Stimulated activated CD4-positive, alpha-beta T cell treated with anti-CD3 and anti-CD28 coated beads, Interleukin-4, amount 100 ng/mL, for 48 hours (primary cell): ENCODE data around the gene NLRC5.
"Not testable (repeated sequence)": the region's sequence is repeated elsewhere in the genome, so short reads cannot be mapped to it uniquely, and the experiment has no call there.

ENCODE experiments used
- DNase-seq, 2 donors: peaks; one replicate each; pipeline ENCODE4 v3.0.0-alpha.2; 2020; ENCODE audit warnings: low read depth in 2 of 2

NLRC5 gene

GRCh38 chr16:57048095-57048494 lies 58.7 kb downstream of the NLRC5 start:
- no peak for DNase-seq

DNA sequence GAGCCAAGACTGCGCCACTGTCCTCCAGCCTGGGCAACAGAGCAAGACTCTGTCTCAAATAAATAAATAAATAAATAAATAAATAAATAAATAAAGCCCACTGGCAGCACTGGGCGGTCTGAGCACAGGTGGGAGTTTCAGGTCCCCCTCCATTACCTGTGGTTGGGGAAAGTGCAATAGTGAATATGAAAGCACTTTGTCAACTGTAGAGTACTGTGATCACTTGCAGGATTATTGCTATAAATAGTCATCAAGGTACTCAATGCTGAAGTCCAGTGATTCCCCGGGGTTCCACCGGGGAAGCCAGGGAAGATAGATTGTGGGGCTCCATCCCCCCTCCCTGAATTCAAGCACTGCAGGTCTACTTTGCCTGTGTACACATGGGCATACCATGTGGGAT lies 60.3 kb downstream of the NLRC5 start:
- DNase-seq: no peak

DNA sequence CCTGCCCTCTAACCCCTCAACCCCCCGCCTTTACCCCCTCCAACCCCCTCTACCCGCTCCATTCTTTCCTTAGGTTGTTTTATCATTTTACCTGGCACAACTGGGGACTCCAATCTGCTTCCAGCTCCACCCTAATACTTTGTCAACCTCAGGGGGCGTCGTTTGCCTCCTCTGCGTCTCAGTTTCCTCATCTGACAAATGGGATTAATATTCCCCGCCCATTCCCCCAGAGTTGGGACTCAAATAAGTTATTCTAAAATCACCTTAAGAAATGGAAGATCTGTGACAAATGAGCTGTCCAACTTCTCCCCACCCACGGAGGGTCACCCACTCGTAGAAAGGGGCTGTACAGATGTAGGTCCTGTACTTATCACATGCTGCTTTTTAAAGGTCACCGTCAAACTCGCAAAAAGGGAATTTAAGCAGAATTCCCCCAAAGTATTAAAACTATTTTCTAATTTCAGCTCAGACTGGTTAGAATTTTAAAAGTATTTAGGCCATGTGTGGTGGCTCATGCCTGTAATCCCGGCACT lies 62.4 kb downstream of the NLRC5 start:
- no peak for DNase-seq

DNA sequence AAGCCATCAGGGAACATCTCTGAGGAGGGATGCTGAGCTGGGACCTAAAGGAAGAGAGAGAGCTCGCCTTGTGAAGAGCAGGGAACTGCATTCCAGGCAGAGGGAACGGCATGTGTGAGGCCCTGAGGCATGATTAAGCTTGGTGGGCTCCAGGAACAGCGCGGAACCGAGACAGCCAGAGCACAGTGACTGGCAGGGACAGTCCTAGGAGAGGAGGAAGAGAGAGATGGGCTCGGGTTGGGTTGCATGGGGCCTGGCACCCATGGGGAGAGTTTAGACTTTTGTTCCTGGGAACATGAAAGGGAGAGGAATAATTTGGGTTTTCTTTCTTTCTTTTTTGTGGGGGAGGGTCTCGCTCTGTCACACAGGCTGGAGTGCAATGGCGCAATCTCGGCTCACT lies 63.8 kb downstream of the NLRC5 start:
- DNase-seq: no peak

- DNase-seq: no peak
These were observed 65.0 kb downstream of the NLRC5 start for GRCh38 chr16:57054338-57054737.

DNA sequence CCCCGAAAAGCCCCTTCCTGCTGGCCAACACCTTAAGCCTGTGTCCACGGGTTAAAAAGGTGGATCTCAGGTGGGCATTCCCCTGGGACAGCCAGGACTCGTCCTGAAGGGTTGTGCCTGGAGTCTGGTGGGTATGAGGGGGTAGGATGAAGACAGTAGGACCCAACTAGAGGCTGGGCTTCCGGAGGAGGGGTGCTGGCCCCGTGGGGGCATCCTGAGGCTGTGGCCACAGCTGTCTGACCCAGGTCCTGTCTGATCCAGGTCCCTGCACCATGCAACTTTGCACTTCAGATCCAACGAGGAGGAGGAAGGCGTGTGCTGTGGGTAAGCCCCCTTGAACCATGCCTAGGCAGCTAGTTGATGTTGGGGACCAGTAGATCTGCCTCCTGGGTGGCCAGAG lies 65.4 kb downstream of the NLRC5 start:
- no peak for DNase-seq

DNA sequence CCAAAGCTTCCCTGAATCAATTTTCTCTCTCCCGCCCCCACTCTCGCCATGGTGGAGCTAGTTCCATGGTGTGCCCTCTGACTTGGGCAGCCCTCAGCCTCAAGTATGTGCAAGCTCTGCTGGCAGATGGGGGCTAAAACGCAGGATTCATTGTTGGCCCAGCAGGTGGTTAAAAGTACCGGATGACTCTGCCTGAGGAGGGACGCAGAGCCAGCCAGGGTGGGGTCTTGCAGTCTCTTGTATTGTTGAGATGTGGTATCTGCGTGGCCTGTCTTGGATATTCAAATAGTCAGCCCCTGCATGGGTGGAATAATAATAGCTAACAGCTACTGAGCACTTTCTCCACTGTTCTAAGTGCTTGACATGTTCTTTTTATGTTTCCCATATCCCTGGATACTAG lies 66.3 kb downstream of the NLRC5 start:
- DNase-seq: no peak

GRCh38 chr16:57058291-57058861 lies 69.0 kb downstream of the NLRC5 start:
- DNase-seq: no peak

- no peak for DNase-seq
These were observed 71.1 kb downstream of the NLRC5 start for GRCh38 chr16:57060323-57061083.

DNA sequence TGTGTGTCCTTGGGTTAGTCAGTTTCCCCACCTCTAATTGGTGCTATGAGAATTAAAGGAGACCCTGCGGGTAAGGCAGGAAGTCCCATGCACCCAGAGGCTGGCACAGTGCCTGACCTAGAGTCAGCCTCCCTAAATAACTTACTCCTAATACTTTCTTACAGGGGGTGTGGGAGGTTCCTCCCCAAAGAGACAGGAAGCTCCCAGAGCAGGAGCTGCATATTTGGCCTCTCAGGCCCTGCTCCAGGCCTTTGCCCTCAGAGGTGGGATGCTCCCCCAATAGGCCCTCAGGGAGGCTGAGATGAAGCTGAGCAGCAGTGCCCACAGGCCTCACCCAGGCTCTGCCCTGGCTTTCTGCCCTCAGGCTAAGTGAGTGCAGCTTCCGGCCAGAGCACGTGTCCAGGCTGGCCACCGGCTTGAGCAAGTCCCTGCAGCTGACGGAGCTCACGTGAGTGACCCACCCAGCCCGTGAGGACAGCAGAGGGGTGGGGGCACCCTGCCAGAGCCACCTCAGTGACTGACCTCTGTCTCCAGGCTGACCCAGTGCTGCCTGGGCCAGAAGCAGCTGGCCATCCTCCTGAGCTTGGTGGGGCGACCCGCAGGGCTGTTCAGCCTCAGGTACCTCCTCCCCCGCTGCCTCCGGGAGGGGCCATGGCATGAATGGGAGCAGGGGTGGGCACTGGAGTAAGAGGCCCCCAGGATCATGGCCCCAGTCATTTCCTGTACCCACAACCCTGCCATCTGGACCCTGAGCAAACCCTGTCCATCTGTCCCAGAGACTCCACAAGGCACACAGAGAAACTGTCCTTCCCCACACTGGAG lies 71.9 kb downstream of the NLRC5 start:
- no peak for DNase-seq

GRCh38 chr16:57062329-57062728 lies 73.0 kb downstream of the NLRC5 start:
- DNase-seq: no peak

- DNase-seq: not testable (repeated sequence)
These were observed 73.8 kb downstream of the NLRC5 start for GRCh38 chr16:57063189-57063588.

DNA sequence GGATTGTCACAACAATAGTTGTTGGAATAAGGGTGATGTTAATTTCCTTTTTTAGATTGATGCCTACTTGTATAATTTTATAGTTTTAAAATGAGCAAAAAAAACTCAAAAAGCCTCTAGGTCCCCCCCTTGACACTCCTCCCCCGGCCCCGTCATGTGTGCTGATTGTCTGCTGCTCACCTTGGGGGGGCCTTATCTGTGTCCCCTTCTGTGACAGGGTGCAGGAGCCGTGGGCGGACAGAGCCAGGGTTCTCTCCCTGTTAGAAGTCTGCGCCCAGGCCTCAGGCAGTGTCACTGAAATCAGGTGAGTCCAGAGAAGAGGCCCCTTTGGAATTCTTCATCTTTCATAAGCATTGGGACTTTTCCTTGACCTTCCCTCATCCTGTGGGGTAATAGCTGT lies 75.6 kb downstream of the NLRC5 start:
- DNase-seq: no peak

DNA sequence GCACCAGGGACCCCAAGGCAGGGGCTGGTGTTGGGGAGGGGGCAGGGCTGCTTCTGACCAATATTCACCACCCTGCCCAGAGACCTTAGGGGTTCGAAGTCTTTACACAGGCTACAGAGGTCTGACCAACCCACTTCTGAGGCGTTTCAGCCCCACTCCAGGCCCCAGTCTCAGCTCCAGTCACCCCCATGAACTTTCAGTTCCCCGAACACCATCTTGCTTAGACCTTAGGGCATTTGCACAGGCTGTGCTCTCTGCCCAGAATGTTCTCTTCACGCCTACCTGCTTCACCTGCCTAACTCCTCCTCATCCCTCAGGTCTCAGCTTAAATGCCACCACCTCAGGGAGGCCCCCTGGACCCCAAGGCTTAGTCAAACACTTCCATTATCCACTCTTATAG lies 77.3 kb downstream of the NLRC5 start:
- DNase-seq: no peak

DNA sequence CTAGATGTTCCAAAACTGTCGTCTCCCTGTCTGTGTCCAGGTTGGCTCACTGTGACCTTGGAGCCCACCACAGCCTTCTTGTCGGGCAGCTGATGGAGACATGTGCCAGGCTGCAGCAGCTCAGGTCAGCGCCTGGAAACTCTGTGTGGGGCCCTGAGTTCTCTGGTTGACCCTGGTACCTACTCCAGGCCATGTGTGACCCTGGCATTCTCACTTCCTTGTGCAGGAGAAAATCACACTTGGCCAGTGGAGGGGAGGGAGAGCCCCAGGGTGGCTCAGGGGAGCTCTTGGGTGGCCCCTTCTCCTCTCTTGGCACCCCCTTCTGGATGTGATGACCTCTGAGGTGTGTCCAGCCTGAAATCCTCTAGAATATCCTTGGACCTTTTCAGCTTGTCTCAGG lies 78.0 kb downstream of the NLRC5 start:
- no peak for DNase-seq

DNA sequence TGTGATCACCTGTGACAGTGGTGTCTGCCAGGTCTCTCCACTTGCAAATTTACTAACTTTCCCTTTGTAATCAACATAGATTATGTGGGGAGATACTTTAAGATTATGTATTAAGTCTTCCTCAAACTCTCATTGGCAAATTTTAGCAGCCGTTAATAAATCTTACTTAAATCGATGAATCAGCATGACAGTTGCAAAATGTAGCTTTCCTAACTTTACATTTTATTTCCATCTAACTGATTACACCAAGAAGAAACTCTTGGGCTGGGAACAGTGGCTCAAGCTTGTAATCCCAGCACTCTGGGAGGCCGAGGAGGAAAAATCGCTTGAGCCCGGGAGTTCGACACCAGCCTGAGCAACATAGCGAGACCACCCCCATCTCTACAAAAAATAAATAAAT lies 79.7 kb downstream of the NLRC5 start:
- DNase-seq: no peak

- no peak for DNase-seq
These were observed 80.4 kb downstream of the NLRC5 start for GRCh38 chr16:57069635-57070370.

DNA sequence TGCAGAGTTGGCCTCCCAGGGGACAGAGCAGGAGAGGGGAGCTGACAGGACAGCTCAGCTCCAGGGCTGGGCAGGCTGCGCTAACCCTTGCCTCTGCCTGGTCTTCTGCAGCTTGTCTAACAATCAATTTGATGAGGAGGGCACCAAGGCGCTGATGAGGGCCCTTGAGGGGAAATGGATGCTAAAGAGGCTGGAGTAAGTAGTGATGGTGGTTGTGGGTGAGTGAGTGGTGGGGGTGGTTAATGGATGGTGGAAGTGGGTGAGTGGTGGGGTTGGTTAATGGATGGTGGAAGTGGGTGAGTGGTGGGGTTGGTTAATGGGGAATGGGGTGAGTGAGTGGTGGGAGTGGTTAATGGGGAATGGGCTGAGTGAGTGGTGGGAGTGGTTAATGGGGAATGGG lies 81.1 kb downstream of the NLRC5 start:
- no peak for DNase-seq

DNA sequence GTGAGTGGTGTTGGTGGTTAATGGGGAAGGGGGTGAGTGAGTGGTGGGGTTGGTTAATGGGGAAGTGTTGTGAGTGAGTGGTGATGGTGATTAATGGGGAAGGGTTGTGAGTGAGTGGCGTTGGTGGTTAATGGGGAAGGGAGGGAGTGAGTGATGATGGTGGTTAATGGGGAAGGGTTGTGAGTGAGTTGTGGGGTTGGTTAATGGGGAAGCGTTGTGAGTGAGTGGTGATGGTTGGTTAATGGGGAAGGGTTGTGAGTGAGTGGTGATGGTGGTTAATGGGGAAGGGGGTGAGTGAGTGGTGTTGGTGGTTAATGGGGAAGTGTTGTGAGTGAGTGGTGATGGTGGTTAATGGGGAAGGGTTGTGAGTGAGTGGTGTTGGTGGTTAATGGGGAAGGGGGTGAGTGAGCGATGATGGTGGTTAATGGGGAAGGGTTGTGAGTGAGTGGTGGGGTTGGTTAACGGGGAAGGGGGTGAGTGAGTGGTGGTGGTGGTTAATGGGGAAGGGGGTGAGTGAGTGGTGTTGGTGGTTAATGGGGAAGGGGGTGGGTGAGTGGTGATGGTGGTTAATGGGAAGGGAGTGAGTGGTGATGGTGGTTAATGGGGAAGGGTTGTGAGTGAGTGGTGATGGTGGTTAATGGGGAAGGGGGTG lies 81.8 kb downstream of the NLRC5 start:
- DNase-seq: not testable (repeated sequence)

- DNase-seq: no peak
These were observed 82.7 kb downstream of the NLRC5 start for GRCh38 chr16:57071831-57072582.
